Measurements from ENCODE around the gene TBCCD1.
A peak's percentile ranks its signal among the peaks of the same experiment; 100 is the strongest.
"Not testable (repeated sequence)": the region's sequence is repeated elsewhere in the genome, so short reads cannot be mapped to it uniquely, and the experiment has no call there.

TBCCD1 gene

GRCh38 chr3:186551387-186551786 is 15.8 kb downstream of the TBCCD1 start:
- DNase-seq = no peak

GRCh38 chr3:186549497-186549896 is 17.6 kb downstream of the TBCCD1 start:
- DNase-seq = no peak

GRCh38 chr3:186544281-186544680 is 22.9 kb downstream of the TBCCD1 start, which contains the start of gene CRYGS:
TSS of gene CRYGS (minus strand) at chr3:186544380. CDS start at chr3:186544326, 54 bp downstream.
- no peak for DNase-seq

- DNase-seq = no peak
Observed at GRCh38 chr3:186540835-186541226, 26.3 kb downstream of the TBCCD1 start.

- peak; percentile 82 for DNase-seq
Observed at GRCh38 chr3:186540221-186540834, 26.8 kb downstream of the TBCCD1 start.

GRCh38 chr3:186538779-186539178 is 28.4 kb downstream of the TBCCD1 start:
- no peak for DNase-seq

- DNase-seq = no peak
Observed at GRCh38 chr3:186536883-186537844, 30.0 kb downstream of the TBCCD1 start.

GRCh38 chr3:186534113-186534669 is 32.9 kb downstream of the TBCCD1 start:
- no peak for DNase-seq

GRCh38 chr3:186532598-186533072 is 34.5 kb downstream of the TBCCD1 start:
- DNase-seq = no peak

- DNase-seq = not testable (repeated sequence)
Observed at GRCh38 chr3:186531694-186532093, 35.4 kb downstream of the TBCCD1 start.

- no peak for DNase-seq
Observed at GRCh38 chr3:186530415-186530814, 36.7 kb downstream of the TBCCD1 start.

GRCh38 chr3:186529201-186529999 is 37.7 kb downstream of the TBCCD1 start:
- no peak for DNase-seq

GRCh38 chr3:186526256-186526606 is 40.9 kb downstream of the TBCCD1 start:
- no peak for DNase-seq

GRCh38 chr3:186525369-186526255 is 41.5 kb downstream of the TBCCD1 start:
- no peak for DNase-seq

GRCh38 chr3:186524616-186525015 is 42.5 kb downstream of the TBCCD1 start:
- no peak for DNase-seq

GRCh38 chr3:186523434-186523833 is 43.7 kb downstream of the TBCCD1 start:
- DNase-seq = no peak

- DNase-seq = no peak
Observed at GRCh38 chr3:186523022-186523421, 44.1 kb downstream of the TBCCD1 start.

- DNase-seq = no peak
Observed at GRCh38 chr3:186520957-186521842, 45.9 kb downstream of the TBCCD1 start.

GRCh38 chr3:186520431-186520830 is 46.7 kb downstream of the TBCCD1 start:
- no peak for DNase-seq

- DNase-seq = no peak
Observed at GRCh38 chr3:186519021-186519658, 48.0 kb downstream of the TBCCD1 start.
